MCF 10A (cell line): Measurements from ENCODE around the gene CA12. TPM values are rescaled to one million over a fixed set of nuclear protein-coding genes. Genes with fewer than 3 reads are reported as not detected.

Experiments
- BruUV-seq: library from RNA; stranded (reverse); fragments of 400-500 nt; replicated peaks from 2 replicates; lab custom pipeline; 2021; lab: Mats Ljungman, UMichigan
- CTCF ChIA-PET: fragments of 300-600 bp; sonication (Branson Sonifier 250); formaldehyde crosslinking; extraction: SDS; loops from one replicate; lab custom pipeline; 2021; ENCODE audit warnings: antibody characterized with exemption, inconsistent platforms; lab: Yijun Ruan, JAX
- POLR2A ChIA-PET: fragments of 300-600, 350-650 bp; sonication (Branson Sonifier 250); formaldehyde crosslinking; extraction: SDS; loops from one replicate; lab custom pipeline; 2020; ENCODE audit warnings: antibody characterized with exemption, inconsistent platforms; lab: Yijun Ruan, JAX
- DNase-seq: peaks from one replicate; pipeline ENCODE4 v3.0.0-alpha.2; 2018; ENCODE audit not compliant: unreplicated experiment
- H3K27ac Mint-ChIP-seq: one replicate; pipeline ENCODE4 v1.8.0; 2022; ENCODE audit warnings: mild to moderate bottlenecking, low read depth, mixed read lengths; ENCODE audit not compliant: unreplicated experiment
- H3K27me3 Mint-ChIP-seq: one replicate; pipeline ENCODE4 v1.8.0; 2022; ENCODE audit warnings: mixed read lengths; ENCODE audit not compliant: insufficient read depth, unreplicated experiment
- H3K36me3 Mint-ChIP-seq: one replicate; pipeline ENCODE4 v1.8.0; 2022; ENCODE audit warnings: mild to moderate bottlenecking, moderate library complexity, mixed read lengths; ENCODE audit not compliant: insufficient read depth, unreplicated experiment
- H3K4me1 Mint-ChIP-seq: one replicate; pipeline ENCODE4 v1.8.0; 2022; ENCODE audit warnings: mixed read lengths; ENCODE audit not compliant: insufficient read depth, unreplicated experiment
- H3K4me3 Mint-ChIP-seq: one replicate; pipeline ENCODE4 v1.8.0; 2022; ENCODE audit warnings: mild to moderate bottlenecking, moderate library complexity, mixed read lengths; ENCODE audit not compliant: unreplicated experiment
- H3K9me3 Mint-ChIP-seq: one replicate; pipeline ENCODE4 v1.8.0; 2022; ENCODE audit warnings: mixed read lengths; ENCODE audit not compliant: unreplicated experiment
- CTCF ChIP-seq: fragments of 200-600 bp; IDR thresholded peaks from one replicate; pipeline ENCODE4 v1.8.0; 2022; ENCODE audit warnings: antibody characterized with exemption, mild to moderate bottlenecking; ENCODE audit not compliant: unreplicated experiment
- intact Hi-C: fragments of 100-400 bp; cut with micrococcal nuclease; formaldehyde crosslinking; loops from 2 replicates; pipeline ENCODE4 v1.14.1; 2022
- total RNA-seq: library from RNA; stranded (reverse); gene quantifications from 2 replicates; pipeline ENCODE4 v1.2.3, GENCODE V29; 2022

The CA12 gene
- total RNA-seq, 1 experiment from 2014 or later = 19.6 TPM

GRCh38 chr15:63306492-63307073 is 75.1 kb downstream of the CA12 start:
- ChIA-PET CTCF (interaction anchor here (1.2 kb wide), 1 partner anchor 13 kb away, joined by 5 read pairs; no protein-coding TSS in a partner anchor), POLR2A (interaction anchor here (1.3 kb wide), 1 partner anchor 8 kb away, joined by 3 read pairs; no protein-coding TSS in a partner anchor)
- no peak overlapping the region for H3K27ac Mint-ChIP-seq
- H3K27me3 Mint-ChIP-seq = no peaks in the 10 kb centered on the region
- intact Hi-C loops = no loop called here
- H3K36me3 Mint-ChIP-seq = peaks cover 6% of the 10 kb centered on the region
- BruUV-seq = no TSS peak
- H3K4me3 Mint-ChIP-seq = no peak overlapping the region
- DNase-seq = no peak
- no peak for TF ChIP-seq CTCF
- H3K4me1 Mint-ChIP-seq = no peaks in the 10 kb centered on the region
- no peaks in the 10 kb centered on the region for H3K9me3 Mint-ChIP-seq

- no peak for DNase-seq
- ChIA-PET POLR2A (interaction anchor here (1.0 kb wide), 1 partner anchor 75 kb away, joined by 4 read pairs; no protein-coding TSS in a partner anchor), CTCF (no interaction called here)
- no TSS peak for BruUV-seq
- Mint-ChIP-seq H3K36me3 (peaks cover 6% of the 10 kb centered on the region), H3K4me3 (no peak overlapping the region), H3K27me3 (no peaks in the 10 kb centered on the region), H3K9me3 (no peaks in the 10 kb centered on the region), H3K4me1 (no peaks in the 10 kb centered on the region), H3K27ac (no peak overlapping the region)
- intact Hi-C loops = no loop called here
- no peak for TF ChIP-seq CTCF
These were observed 76.4 kb downstream of the CA12 start for GRCh38 chr15:63305260-63305659.

GRCh38 chr15:63301088-63301487 is 80.6 kb downstream of the CA12 start:
- ChIA-PET POLR2A (no interaction called here), CTCF (interaction anchor here (1.0 to 1.3 kb wide), 3 partner anchors 7 to 309 kb away, joined by 3 to 4 read pairs (median 3); no protein-coding TSS in a partner anchor)
- no peak overlapping the region for H3K27ac Mint-ChIP-seq
- no peaks in the 10 kb centered on the region for H3K9me3 Mint-ChIP-seq
- DNase-seq = no peak
- no peak overlapping the region for H3K4me3 Mint-ChIP-seq
- no peaks in the 10 kb centered on the region for H3K4me1 Mint-ChIP-seq
- intact Hi-C loops = no loop called here
- H3K36me3 Mint-ChIP-seq = peaks cover 9% of the 10 kb centered on the region
- TF ChIP-seq CTCF = no peak
- BruUV-seq = no TSS peak
- no peaks in the 10 kb centered on the region for H3K27me3 Mint-ChIP-seq

GRCh38 chr15:63299943-63300575 is 81.6 kb downstream of the CA12 start:
- ChIA-PET POLR2A (interaction anchor here (0.6 kb wide), 1 partner anchor 10 kb away, joined by 3 read pairs; no protein-coding TSS in a partner anchor), CTCF (interaction anchor here (1.0 to 1.3 kb wide), 2 partner anchors 10 to 310 kb away, joined by 3 to 4 read pairs; no protein-coding TSS in a partner anchor)
- H3K9me3 Mint-ChIP-seq = no peaks in the 10 kb centered on the region
- intact Hi-C loops = no loop called here
- H3K27ac Mint-ChIP-seq = no peak overlapping the region
- DNase-seq = no peak
- H3K27me3 Mint-ChIP-seq = no peaks in the 10 kb centered on the region
- no peaks in the 10 kb centered on the region for H3K4me1 Mint-ChIP-seq
- peaks cover 9% of the 10 kb centered on the region for H3K36me3 Mint-ChIP-seq
- BruUV-seq = no TSS peak
- H3K4me3 Mint-ChIP-seq = no peak overlapping the region
- no peak for TF ChIP-seq CTCF
